H1 (cell line): Measurements from ENCODE around the gene VN1R5.

ENCODE experiments used
- BCL11A ChIP-seq, 2 experiments: IDR thresholded peaks; one replicate each; pipeline ENCODE4 v1.6.1; 2011; ENCODE audit warnings: low read depth in 2 of 2, low read length in 2 of 2, mild to moderate bottlenecking in 2 of 2
- CTCF ChIP-seq, 3 experiments: IDR thresholded peaks; 1 replicate in 2 of 3; 2 replicates in 1 of 3; pipeline versions ENCODE4 v1.5.1 to v1.6.1; 2011; ENCODE audit warnings: low read length in 3 of 3, mild to moderate bottlenecking in 3 of 3, inconsistent platforms in 2 of 3, low read depth in 1 of 3, moderate library complexity in 1 of 3; ENCODE audit not compliant: insufficient read depth in 1 of 3; ENCODE audit errors: control extremely low read depth in 1 of 3
- EP300 ChIP-seq, 2 experiments: IDR thresholded peaks; 1 replicate in 1 of 2; 2 replicates in 1 of 2; pipeline ENCODE4 v1.6.1; 2011 to 2012; ENCODE audit warnings: low read depth in 2 of 2, low read length in 2 of 2, mild to moderate bottlenecking in 2 of 2, borderline replicate concordance in 1 of 2, inconsistent platforms in 1 of 2, moderate library complexity in 1 of 2
- EZH2 ChIP-seq: fragments of 200-600 bp; sonication (generic); IDR thresholded peaks from 2 replicates; pipeline ENCODE4 v1.7.1; 2012; ENCODE audit warnings: low read depth, mild to moderate bottlenecking, moderate library complexity, low read length, inconsistent platforms; ENCODE audit not compliant: severe bottlenecking
- GABPA ChIP-seq: IDR thresholded peaks from 2 replicates; pipeline ENCODE4 v1.6.1; 2011; ENCODE audit warnings: mild to moderate bottlenecking, low read length, moderate library complexity, borderline replicate concordance; ENCODE audit not compliant: insufficient read depth
- POLR2A ChIP-seq, 2 experiments: IDR thresholded peaks; 1 replicate in 1 of 2; 2 replicates in 1 of 2; pipeline ENCODE4 v1.6.1; 2011; ENCODE audit warnings: low read depth in 2 of 2, low read length in 2 of 2, mild to moderate bottlenecking in 2 of 2; ENCODE audit errors: control extremely low read depth in 1 of 2
- POLR2AphosphoS5 ChIP-seq: IDR thresholded peaks from 2 replicates; pipeline ENCODE4 v1.6.1; 2011; ENCODE audit warnings: low read depth, low read length
- TAF1 ChIP-seq: IDR thresholded peaks from 2 replicates; pipeline ENCODE4 v1.6.1; 2011; ENCODE audit warnings: mild to moderate bottlenecking, low read depth, low read length
- TEAD4 ChIP-seq: IDR thresholded peaks from 2 replicates; pipeline ENCODE4 v1.6.1; 2012; ENCODE audit warnings: low read depth, low read length, inconsistent platforms, mixed read lengths
- ZNF274 ChIP-seq: IDR thresholded peaks from 2 replicates; pipeline ENCODE4 v1.7.0; 2012; ENCODE audit warnings: low read length, borderline replicate concordance; ENCODE audit errors: extremely low read depth

- TF ChIP-seq POLR2A (IDR thresholded peaks at IDR 0.05; ENCODE audit: control extremely low read depth in 1 of 2, low read depth in 2 of 2, low read length in 2 of 2) (no peak), POLR2AphosphoS5 (no peak), BCL11A (IDR thresholded peaks at IDR 0.05; ENCODE audit: low read depth in 2 of 2, low read length in 2 of 2) (no peak), ZNF274 (no peak), TEAD4 (no peak), TAF1 (no peak), EZH2 (no peak), GABPA (no peak), CTCF (IDR thresholded peaks at IDR 0.05; ENCODE audit: control extremely low read depth in 1 of 3, insufficient read depth in 1 of 3, low read depth in 1 of 3, low read length in 3 of 3) (no peak), EP300 (IDR thresholded peaks at IDR 0.05; ENCODE audit: borderline replicate concordance in 1 of 2, low read depth in 2 of 2, low read length in 2 of 2) (no peak)
Measured at GRCh38 chr1:247266053-247266452, 10.2 kb downstream of the VN1R5 start.
